ENCODE measurements around the gene PREX1. TPM values are rescaled to one million over a fixed set of nuclear protein-coding genes. Genes with fewer than 3 reads are reported as not detected.

PREX1 gene
- total and polyA plus RNA-seq, 2 experiments from 2014 or later, result 2.4 to 10.3 TPM

- ATAC-seq, result peak; percentile 63
- no peaks in the 10 kb centered on the region for H3K9me2 ChIP-seq (ENCODE audit: insufficient read depth)
- H3K4me1 Mint-ChIP-seq, result peaks cover 21% of the 10 kb centered on the region
- H3K79me2 ChIP-seq (replicated peaks; ENCODE audit: insufficient read depth), result no peaks in the 10 kb centered on the region
- H3K4me2 ChIP-seq, result peak overlapping the region; percentile 95
- H3K9me3 Mint-ChIP-seq, result no peaks in the 10 kb centered on the region
- peak overlapping the region; percentile 88 for H3K4me3 Mint-ChIP-seq
- H3F3A ChIP-seq (replicated peaks; ENCODE audit: low read depth), result peaks cover 8% of the 10 kb centered on the region
- no peak overlapping the region for H3K27ac ChIP-seq (ENCODE audit: low read depth)
- H3K36me3 ChIP-seq (ENCODE audit: insufficient read depth), result no peaks in the 10 kb centered on the region
- H3K4me3 ChIP-seq, result peak overlapping the region; percentile 80
- H3K27me3 ChIP-seq (ENCODE audit: insufficient read depth), result peaks cover 61% of the 10 kb centered on the region
- H2AFZ ChIP-seq, result no peak overlapping the region
- 0 out of 2 replicates have a peak, but pooled peaks have one; percentile 17 for TF ChIP-seq NANOG (IDR thresholded peaks at IDR 0.05; ENCODE audit: borderline replicate concordance)
- no peak for TF ChIP-seq ZNF462 (CRISPR knock-in tag; IDR thresholded peaks at IDR 0.05)
- peaks cover 44% of the 10 kb centered on the region for H3K27me3 Mint-ChIP-seq (ENCODE audit: insufficient read depth, low read depth, poor library complexity)
- peak; percentile 82 for DNase-seq (ENCODE audit: low spot score)
- peaks cover 24% of the 10 kb centered on the region for H3K4me1 ChIP-seq (ENCODE audit: insufficient read depth)
- peaks cover 14% of the 10 kb centered on the region for H4K20me1 ChIP-seq (replicated peaks; ENCODE audit: insufficient read depth)
- H3K36me3 Mint-ChIP-seq (ENCODE audit: low read depth), result no peaks in the 10 kb centered on the region; the same call in 2 of the 3 replicates
- no peak overlapping the region for H3K27ac Mint-ChIP-seq
Observed at GRCh38 chr20:48826069-48826468, 1.7 kb downstream of the PREX1 start.

DNA sequence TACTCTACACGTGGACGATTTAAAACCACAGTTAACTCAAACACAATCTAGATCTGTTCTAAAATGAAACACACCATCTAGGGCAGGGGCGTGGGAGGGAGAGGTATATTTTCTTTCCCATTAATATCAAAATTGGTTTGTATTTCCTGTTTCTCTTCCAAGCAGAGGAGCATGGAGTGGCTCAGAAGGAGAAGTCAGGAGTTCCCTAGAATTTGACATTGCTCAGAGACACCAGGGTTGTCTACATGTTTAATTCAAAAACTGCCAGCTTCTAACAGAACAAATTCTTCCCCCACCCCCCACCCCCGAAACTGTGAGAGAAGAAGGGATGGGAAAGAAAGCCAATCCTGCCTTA lies 2.3 kb downstream of the PREX1 start:
- peaks cover 61% of the 10 kb centered on the region for H3K27me3 ChIP-seq (ENCODE audit: insufficient read depth)
- H3K79me2 ChIP-seq (replicated peaks; ENCODE audit: insufficient read depth), result no peaks in the 10 kb centered on the region
- peak overlapping the region; percentile 95; the same call in 1 of the 2 replicates for H3K4me2 ChIP-seq
- H3K36me3 ChIP-seq (ENCODE audit: insufficient read depth), result no peaks in the 10 kb centered on the region
- H4K20me1 ChIP-seq (replicated peaks; ENCODE audit: insufficient read depth), result peaks cover 14% of the 10 kb centered on the region
- peaks cover 24% of the 10 kb centered on the region for H3K4me1 ChIP-seq (ENCODE audit: insufficient read depth)
- H3K27me3 Mint-ChIP-seq (ENCODE audit: insufficient read depth, low read depth, poor library complexity), result peaks cover 43% of the 10 kb centered on the region
- ATAC-seq (no peak), DNase-seq (ENCODE audit: low spot score) (no peak)
- no peak overlapping the region for H2AFZ ChIP-seq
- no peak overlapping the region for H3K27ac ChIP-seq (ENCODE audit: low read depth)
- no peaks in the 10 kb centered on the region for H3K9me2 ChIP-seq (ENCODE audit: insufficient read depth)
- peaks cover 8% of the 10 kb centered on the region for H3F3A ChIP-seq (replicated peaks; ENCODE audit: low read depth)
- no peaks in the 10 kb centered on the region; the same call in 2 of the 3 replicates for H3K36me3 Mint-ChIP-seq (ENCODE audit: low read depth)
- no peaks in the 10 kb centered on the region for H3K9me3 Mint-ChIP-seq
- H3K27ac Mint-ChIP-seq, result no peak overlapping the region
- peak overlapping the region; percentile 80; the same call in 1 of the 2 replicates for H3K4me3 ChIP-seq
- peak overlapping the region; percentile 88 for H3K4me3 Mint-ChIP-seq
- H3K4me1 Mint-ChIP-seq, result peaks cover 21% of the 10 kb centered on the region
- TF ChIP-seq EZH2 (IDR thresholded peaks at IDR 0.05; ENCODE audit: low read depth, unreplicated experiment) (no peak), CREB1 (CRISPR knock-in tag; IDR thresholded peaks at IDR 0.05; ENCODE audit: low read depth) (no peak), EZH2phosphoT487 (IDR thresholded peaks at IDR 0.05; ENCODE audit: unreplicated experiment) (no peak), ZNF114 (CRISPR knock-in tag; IDR thresholded peaks at IDR 0.05) (no peak), NANOG (IDR thresholded peaks at IDR 0.05; ENCODE audit: borderline replicate concordance) (no peak), REST (IDR thresholded peaks at IDR 0.05; ENCODE audit: unreplicated experiment) (no peak), STAT1 (IDR thresholded peaks at IDR 0.05; ENCODE audit: unreplicated experiment) (no peak), POLR2AphosphoS5 (IDR thresholded peaks at IDR 0.05; ENCODE audit: low read depth) (no peak), ETS1 (IDR thresholded peaks at IDR 0.05) (no peak)
